ENCODE data around the gene IRF2BPL.

DNA sequence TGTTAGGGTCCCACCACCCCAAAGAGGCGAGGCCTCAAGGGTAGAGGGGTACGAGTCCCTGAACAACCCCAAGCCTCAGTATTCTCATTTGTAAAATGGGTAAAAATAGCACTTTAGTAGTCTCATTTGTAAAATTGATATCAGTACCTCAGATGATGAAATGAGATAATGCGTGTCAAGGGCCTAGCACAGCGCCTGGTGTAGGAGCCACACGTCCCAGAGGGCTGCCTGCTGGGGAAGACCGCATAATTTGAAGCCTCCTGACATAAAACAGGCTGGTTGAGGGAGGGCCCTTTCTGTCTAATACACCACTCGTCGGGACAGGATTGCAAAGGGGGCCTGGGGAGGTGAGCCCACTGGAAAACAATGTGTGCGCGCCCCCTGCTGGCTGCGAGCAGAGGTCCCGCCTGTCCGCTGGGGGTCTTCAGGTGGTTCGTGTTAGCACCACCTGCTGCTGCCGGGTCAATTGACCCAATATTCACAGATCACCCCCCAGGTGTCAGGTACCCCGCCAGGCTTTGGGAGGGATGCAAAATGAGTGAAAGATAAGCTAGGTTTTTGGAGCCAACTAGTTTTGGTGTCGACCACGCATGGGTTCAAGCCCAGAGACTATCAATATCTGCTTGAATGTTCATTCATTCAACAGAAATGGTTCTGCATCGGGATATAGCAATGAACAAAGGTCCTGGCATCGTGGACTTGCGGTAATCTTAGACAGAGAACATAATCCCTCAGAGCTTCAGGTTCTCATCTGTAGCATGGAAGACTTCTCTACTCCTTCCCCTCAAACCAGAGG lies 24.7 kb upstream of the IRF2BPL start:
- no peak for TF ChIP-seq POLR2A (IDR thresholded peaks at IDR 0.05)
- TF ChIP-seq, protein P1, sequence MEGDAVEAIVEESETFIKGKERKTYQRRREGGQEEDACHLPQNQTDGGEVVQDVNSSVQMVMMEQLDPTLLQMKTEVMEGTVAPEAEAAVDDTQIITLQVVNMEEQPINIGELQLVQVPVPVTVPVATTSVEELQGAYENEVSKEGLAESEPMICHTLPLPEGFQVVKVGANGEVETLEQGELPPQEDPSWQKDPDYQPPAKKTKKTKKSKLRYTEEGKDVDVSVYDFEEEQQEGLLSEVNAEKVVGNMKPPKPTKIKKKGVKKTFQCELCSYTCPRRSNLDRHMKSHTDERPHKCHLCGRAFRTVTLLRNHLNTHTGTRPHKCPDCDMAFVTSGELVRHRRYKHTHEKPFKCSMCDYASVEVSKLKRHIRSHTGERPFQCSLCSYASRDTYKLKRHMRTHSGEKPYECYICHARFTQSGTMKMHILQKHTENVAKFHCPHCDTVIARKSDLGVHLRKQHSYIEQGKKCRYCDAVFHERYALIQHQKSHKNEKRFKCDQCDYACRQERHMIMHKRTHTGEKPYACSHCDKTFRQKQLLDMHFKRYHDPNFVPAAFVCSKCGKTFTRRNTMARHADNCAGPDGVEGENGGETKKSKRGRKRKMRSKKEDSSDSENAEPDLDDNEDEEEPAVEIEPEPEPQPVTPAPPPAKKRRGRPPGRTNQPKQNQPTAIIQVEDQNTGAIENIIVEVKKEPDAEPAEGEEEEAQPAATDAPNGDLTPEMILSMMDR (IDR thresholded peaks at IDR 0.05): peak; percentile 88 to 98 (median 91)

Measured in transverse colon (tissue), 3 donors.